Left lung (tissue), 10 donors: ENCODE results near the gene MRPL14. TPM values are rescaled to one million over a fixed set of nuclear protein-coding genes. Genes with fewer than 3 reads are reported as not detected.

ENCODE experiments used
- ATAC-seq: fragments of 200-7000 bp; cut with Tn5 transposase; one replicate; pipeline ENCODE4 v1.9.1; 2020; ENCODE audit warnings: moderate library complexity
- DNase-seq, 4 donors: peaks; one replicate each; pipeline ENCODE4 v3.0.0-alpha.2; 2013 to 2020
- H3K27ac ChIP-seq, 2 donors: fragments of 200-600 bp; sonication (generic) in 1 of 2; one replicate each; pipeline versions ENCODE4 v1.5.0 to v1.8.0; 2020 to 2021
- H3K27me3 ChIP-seq, 2 donors: fragments of 200-600 bp; sonication (generic) in 1 of 2; one replicate each; pipeline versions ENCODE4 v1.5.0 to v1.8.0; 2020 to 2021
- H3K36me3 ChIP-seq, 2 donors: fragments of 200-600 bp; sonication (generic) in 1 of 2; one replicate each; pipeline versions ENCODE4 v1.5.0 to v1.8.0; 2020 to 2021
- H3K4me1 ChIP-seq, 2 donors: fragments of 200-600 bp; one replicate each; pipeline ENCODE4 v1.8.0; 2021
- H3K4me3 ChIP-seq, 2 donors: fragments of 200-600 bp; sonication (generic) in 1 of 2; one replicate each; pipeline versions ENCODE4 v1.5.0 to v1.8.0; 2020 to 2021; ENCODE audit warnings: mild to moderate bottlenecking in 1 of 2
- H3K9me3 ChIP-seq, 2 donors: fragments of 200-600 bp; sonication (generic) in 1 of 2; one replicate each; pipeline versions ENCODE4 v1.5.0 to v1.8.0; 2020 to 2021
- intact Hi-C, 2 donors: fragments of 100-400 bp; cut with DNase I; formaldehyde crosslinking; loops; one replicate each; pipeline versions ENCODE4 v1.11.2 to v1.14.2; 2022
- polyA plus RNA-seq, 6 donors: library from polyadenylated mRNA; unstranded; fragments of 120-200 nt; gene quantifications; one replicate each; pipeline ENCODE4 v1.2.1, GENCODE V29; 2013; ENCODE audit not compliant: insufficient read length in 6 of 6
- total RNA-seq, 2 donors: library from RNA; stranded (reverse); fragmentation: NEBNext Ultra II Directional; extraction: Animal tissue kit (Norgen Biotek cat#: 25700); gene quantifications; one replicate each; pipeline ENCODE4 v1.2.1, GENCODE V29; 2021
- TF ChIP-seq, protein P1 (sequence below), 2 donors: fragments of 200-600 bp; sonication (generic) in 1 of 2; IDR thresholded peaks; one replicate each; pipeline versions ENCODE4 v1.5.0 to v1.8.0; 2021; ENCODE audit warnings: antibody characterized with exemption in 2 of 2
- donor health status: DM: no; HTN: yes; CAD: no.
- donor health status: DM: no; HTN: no; CAD: no.

Gene MRPL14
- total and polyA plus RNA-seq, 8 donors, result 29.8 to 100 (median 37.6) TPM

DNA sequence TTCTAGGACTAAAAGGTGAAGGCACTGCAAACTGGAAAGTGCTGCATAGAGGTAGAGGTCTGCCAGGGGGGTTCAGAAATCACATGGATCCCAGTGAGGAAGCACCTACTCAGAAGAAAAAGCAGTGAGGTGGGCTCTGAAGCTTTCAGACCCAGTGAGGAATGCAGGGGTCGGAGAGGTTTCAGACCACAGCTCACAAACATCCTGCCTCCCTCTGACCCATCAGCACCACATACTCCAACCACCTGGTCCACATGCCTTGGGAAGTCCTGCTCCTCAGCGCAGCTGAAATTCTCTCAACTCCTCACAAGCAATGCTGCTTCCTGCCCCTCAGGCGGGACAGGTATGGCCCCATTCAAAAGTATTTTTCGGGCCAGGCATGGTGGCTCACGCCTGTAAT, 20.2 kb downstream of the MRPL14 start:
- Histone ChIP-seq H3K4me1 (peaks cover 12 to 32% of the 10 kb centered on the region in 2 donors), H3K9me3 (no peaks in the 10 kb centered on the region)
- TF ChIP-seq, protein P1, sequence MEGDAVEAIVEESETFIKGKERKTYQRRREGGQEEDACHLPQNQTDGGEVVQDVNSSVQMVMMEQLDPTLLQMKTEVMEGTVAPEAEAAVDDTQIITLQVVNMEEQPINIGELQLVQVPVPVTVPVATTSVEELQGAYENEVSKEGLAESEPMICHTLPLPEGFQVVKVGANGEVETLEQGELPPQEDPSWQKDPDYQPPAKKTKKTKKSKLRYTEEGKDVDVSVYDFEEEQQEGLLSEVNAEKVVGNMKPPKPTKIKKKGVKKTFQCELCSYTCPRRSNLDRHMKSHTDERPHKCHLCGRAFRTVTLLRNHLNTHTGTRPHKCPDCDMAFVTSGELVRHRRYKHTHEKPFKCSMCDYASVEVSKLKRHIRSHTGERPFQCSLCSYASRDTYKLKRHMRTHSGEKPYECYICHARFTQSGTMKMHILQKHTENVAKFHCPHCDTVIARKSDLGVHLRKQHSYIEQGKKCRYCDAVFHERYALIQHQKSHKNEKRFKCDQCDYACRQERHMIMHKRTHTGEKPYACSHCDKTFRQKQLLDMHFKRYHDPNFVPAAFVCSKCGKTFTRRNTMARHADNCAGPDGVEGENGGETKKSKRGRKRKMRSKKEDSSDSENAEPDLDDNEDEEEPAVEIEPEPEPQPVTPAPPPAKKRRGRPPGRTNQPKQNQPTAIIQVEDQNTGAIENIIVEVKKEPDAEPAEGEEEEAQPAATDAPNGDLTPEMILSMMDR (IDR thresholded peaks at IDR 0.05), result no peak

DNA sequence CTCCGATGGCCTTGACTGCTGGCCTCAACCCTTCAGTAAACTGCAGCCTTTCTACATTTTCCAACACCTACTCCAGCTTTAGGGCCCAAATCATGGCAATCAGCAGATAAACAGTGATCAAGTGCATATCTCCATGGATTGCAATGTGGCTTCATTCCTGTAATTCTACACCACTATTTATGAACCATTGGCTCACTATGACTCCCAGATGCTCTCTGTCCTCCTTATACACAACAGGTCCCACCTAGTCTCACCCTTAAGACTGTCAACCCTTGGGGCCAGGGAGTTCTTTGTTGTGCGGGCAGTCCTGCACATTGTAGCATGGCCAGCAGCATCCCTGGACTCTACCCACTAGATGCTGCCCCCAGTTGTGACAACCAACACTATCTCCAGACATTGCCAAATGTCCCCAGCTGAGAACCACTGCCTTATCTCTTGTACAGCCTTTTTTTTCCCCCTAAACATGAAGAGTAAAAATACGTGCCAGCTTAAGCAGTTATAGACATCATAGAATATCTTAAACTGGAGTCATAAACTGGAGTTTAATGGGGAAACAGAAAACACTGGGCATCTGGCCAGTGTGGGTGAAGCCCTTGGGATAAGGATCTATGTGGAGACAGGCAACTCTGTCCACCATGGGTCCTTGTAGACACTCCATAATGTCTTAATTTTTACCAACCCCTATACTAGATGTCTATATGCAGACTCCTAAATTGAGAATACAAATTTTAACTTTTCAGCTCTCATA, 21.1 kb downstream of the MRPL14 start:
- DNase-seq (no peak), ATAC-seq (no peak)
- Histone ChIP-seq H3K4me3 (no peak overlapping the region), H3K27ac (no peak overlapping the region), H3K9me3 (no peaks in the 10 kb centered on the region), H3K36me3 (peaks cover 0 to 69% of the 10 kb centered on the region in 2 donors), H3K4me1 (peaks cover 12 to 32% of the 10 kb centered on the region in 2 donors), H3K27me3 (no peaks in the 10 kb centered on the region)
- TF ChIP-seq, protein P1 (IDR thresholded peaks at IDR 0.05), result no peak
- intact Hi-C loops, result no loop called here

More for the DNA sequence above, 20.2 kb downstream of the MRPL14 start:
- no peak for DNase-seq
- H3K27ac ChIP-seq, result no peak overlapping the region
- H3K4me3 ChIP-seq, result no peak overlapping the region
- H3K27me3 ChIP-seq, result no peaks in the 10 kb centered on the region
- ATAC-seq, result no peak
- H3K36me3 ChIP-seq, result peaks cover 0 to 77% of the 10 kb centered on the region in 2 donors
- intact Hi-C loops, result no loop called here

DNA sequence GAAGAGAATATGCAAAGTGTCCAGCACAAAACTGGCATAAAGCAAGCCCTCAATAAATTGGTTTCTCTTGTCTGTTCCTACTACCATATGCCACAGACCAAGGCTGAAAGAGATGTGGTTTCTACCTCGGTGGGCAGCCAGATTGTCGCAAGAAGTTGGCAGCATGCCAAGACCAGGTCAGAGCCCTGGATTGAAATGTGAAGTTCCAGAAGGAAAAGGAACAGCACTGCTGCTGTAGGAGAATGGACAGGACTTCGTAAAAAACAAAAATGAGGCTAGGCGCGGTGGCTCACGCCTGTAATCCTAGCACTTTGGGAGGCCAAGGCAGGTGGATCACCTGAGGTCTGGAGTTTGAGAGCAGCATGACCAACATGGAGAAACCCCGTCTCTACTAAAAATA, 22.1 kb downstream of the MRPL14 start:
- DNase-seq (no peak), ATAC-seq (no peak)
- Histone ChIP-seq H3K4me3 (no peak overlapping the region), H3K36me3 (peaks cover 0 to 62% of the 10 kb centered on the region in 2 donors), H3K9me3 (no peaks in the 10 kb centered on the region), H3K27ac (peak overlapping the region; percentile 50 to 60), H3K27me3 (no peaks in the 10 kb centered on the region), H3K4me1 (peaks cover 12 to 32% of the 10 kb centered on the region in 2 donors)
- TF ChIP-seq, protein P1 (IDR thresholded peaks at IDR 0.05), result no peak
- intact Hi-C loops, result no loop called here

GRCh38 chr6:44104481-44105021, 22.7 kb downstream of the MRPL14 start:
- no peak overlapping the region for H3K4me3 ChIP-seq
- H3K27me3 ChIP-seq, result no peaks in the 10 kb centered on the region
- peak in 2 of 4 donors; percentile 47 to 51 for DNase-seq
- intact Hi-C loops, result no loop called here
- ATAC-seq, result peak; percentile 62
- no peaks in the 10 kb centered on the region for H3K9me3 ChIP-seq
- H3K4me1 ChIP-seq, result peaks cover 12 to 32% of the 10 kb centered on the region in 2 donors
- H3K27ac ChIP-seq, result peak overlapping the region; percentile 50 to 60
- H3K36me3 ChIP-seq, result peaks cover 0 to 62% of the 10 kb centered on the region in 2 donors
- TF ChIP-seq, protein P1 (IDR thresholded peaks at IDR 0.05), result no peak

GRCh38 chr6:44102527-44102926, 24.7 kb downstream of the MRPL14 start:
- ATAC-seq (no peak), DNase-seq (no peak)
- Histone ChIP-seq H3K27me3 (no peaks in the 10 kb centered on the region), H3K4me1 (peaks cover 12 to 32% of the 10 kb centered on the region in 2 donors), H3K9me3 (no peaks in the 10 kb centered on the region), H3K4me3 (no peak overlapping the region), H3K36me3 (peaks cover 0 to 44% of the 10 kb centered on the region in 2 donors), H3K27ac (no peak overlapping the region)
- intact Hi-C loops, result no loop called here
- TF ChIP-seq, protein P1 (IDR thresholded peaks at IDR 0.05), result no peak
